ENCODE data around the gene SLC38A1.

DNA sequence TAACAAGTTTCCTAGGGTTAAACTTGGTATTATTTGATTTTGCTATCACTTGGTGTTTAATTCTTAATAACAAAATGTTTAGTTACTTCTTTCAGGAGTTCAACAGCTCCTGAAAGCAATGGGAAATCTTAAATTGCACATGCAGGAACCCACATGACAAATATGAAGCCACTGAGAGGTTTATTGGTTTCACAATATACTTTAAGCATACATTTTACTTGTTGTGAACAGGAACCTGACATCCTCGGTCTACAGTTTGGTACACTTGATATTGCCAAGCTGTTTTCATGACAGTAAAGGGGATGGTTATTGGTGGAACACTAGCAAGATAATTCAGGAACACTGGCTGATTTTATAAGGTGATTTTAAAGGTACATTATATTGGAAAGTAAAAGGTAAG, 46.2 kb downstream of the SLC38A1 start:
- TF ChIP-seq, protein P1, sequence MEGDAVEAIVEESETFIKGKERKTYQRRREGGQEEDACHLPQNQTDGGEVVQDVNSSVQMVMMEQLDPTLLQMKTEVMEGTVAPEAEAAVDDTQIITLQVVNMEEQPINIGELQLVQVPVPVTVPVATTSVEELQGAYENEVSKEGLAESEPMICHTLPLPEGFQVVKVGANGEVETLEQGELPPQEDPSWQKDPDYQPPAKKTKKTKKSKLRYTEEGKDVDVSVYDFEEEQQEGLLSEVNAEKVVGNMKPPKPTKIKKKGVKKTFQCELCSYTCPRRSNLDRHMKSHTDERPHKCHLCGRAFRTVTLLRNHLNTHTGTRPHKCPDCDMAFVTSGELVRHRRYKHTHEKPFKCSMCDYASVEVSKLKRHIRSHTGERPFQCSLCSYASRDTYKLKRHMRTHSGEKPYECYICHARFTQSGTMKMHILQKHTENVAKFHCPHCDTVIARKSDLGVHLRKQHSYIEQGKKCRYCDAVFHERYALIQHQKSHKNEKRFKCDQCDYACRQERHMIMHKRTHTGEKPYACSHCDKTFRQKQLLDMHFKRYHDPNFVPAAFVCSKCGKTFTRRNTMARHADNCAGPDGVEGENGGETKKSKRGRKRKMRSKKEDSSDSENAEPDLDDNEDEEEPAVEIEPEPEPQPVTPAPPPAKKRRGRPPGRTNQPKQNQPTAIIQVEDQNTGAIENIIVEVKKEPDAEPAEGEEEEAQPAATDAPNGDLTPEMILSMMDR (conservative IDR thresholded peaks at IDR 0.05; ENCODE audit: low read length) = no peak
- TF ChIP-seq EZH2phosphoT487 (IDR thresholded peaks at IDR 0.05; ENCODE audit: borderline replicate concordance, low read depth, low read length) = no peak

All from OCI-LY7 (cell line).